Coronary artery (tissue), 2 donors: ENCODE measurements around the gene GRIK2.

ENCODE experiments used
- DNase-seq: peaks from one replicate; pipeline ENCODE4 v3.0.0-alpha.2; 2017; ENCODE audit warnings: low spot score
- H3K27ac ChIP-seq, 2 donors: fragments of 200-600 bp; sonication (generic); one replicate each; pipeline ENCODE4 v1.5.1; 2016 to 2019
- H3K4me3 ChIP-seq: fragments of 200-600 bp; sonication (generic); 2 replicates; pipeline ENCODE4 v1.5.1; 2016; ENCODE audit warnings: mild to moderate bottlenecking, moderate library complexity
- CTCF ChIP-seq: fragments of 200-600 bp; sonication (generic); IDR thresholded peaks from one replicate; pipeline ENCODE4 v1.5.1; 2019; ENCODE audit warnings: antibody characterized with exemption

Gene GRIK2

DNA sequence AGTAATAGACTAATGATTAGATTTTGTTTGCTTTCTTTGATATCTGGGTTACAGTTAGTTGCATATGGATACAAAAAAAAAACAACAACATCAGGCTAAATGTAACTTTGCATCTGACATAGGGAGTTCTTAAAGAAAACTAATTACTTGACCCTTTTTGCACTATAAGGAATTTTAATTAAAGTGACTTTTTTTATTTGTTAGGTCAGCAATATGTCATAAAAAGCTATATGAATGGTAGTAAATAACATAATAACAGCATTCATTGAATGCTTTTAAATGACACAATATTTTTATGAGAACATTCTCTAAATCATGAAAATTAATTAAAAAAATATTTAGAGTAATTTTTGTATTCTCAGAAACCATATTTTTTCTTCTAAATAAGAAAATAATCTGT lies 183.6 kb downstream of the GRIK2 start:
- no peak overlapping the region for H3K4me3 ChIP-seq
- no peak overlapping the region for H3K27ac ChIP-seq
- no peak for DNase-seq
- TF ChIP-seq CTCF = no peak

DNA sequence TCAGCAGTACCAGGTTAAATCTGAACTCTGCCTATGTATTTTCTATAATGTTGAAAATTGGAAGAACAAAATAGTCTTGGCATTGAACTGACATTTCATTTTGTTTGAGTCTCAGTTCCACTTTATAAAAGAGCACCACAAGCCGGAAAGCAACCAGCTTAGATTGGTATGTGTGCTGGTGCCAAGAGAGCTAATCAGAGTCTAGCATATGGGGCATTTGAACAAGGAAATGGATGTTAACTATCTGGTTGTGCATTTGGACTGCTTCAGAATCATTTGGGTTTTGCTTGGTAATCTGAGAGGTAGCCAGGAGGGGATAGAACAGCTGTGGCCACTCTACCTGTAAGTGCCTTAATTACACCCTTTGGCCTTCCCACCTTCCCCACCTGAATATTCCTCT lies 184.8 kb downstream of the GRIK2 start:
- no peak for TF ChIP-seq CTCF
- no peak overlapping the region for H3K4me3 ChIP-seq
- no peak overlapping the region for H3K27ac ChIP-seq
- no peak for DNase-seq

DNA sequence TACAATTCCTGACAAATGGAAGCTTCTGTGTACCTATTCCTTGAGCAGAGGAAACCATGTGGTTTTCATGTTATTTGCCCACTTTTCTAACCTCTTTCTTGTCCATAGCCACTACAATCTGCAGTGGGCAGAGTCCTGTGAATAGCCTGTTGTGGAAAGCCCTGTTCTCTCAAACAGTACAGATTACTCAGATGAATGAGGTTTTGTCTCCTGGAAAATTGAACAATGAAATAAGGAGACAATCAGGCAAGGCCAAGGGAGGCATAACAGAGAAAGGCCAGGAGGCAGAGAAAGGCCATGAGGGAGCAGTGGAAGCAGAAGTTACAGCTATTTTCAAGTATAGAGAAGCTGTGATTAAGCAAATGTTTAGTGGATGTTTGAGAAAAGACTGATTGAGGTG lies 189.3 kb downstream of the GRIK2 start:
- no peak for TF ChIP-seq CTCF
- Histone ChIP-seq H3K4me3 (no peak overlapping the region), H3K27ac (no peak overlapping the region)
- no peak for DNase-seq

DNA sequence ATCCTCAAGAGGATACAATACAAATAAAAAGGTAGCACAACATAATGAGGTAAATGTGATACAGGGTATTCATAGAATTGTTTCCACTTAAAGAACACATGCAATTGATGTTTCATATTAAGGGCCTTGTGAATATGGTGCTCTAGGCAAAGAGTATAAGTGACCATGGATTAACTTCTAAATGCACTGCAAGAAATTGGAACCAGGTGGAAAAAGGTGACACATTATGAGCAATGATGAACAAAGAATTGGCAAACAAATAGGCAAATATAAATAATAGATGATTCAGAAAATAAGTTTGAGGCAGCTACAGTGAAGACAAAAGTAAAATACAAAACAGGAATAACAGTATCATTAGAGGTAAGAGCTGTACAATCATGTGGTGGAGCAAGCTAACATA lies 192.0 kb downstream of the GRIK2 start:
- TF ChIP-seq CTCF = no peak
- H3K4me3 ChIP-seq = no peak overlapping the region
- no peak for DNase-seq

GRCh38 chr6:101588343-101588742 lies 194.8 kb downstream of the GRIK2 start:
- no peak for TF ChIP-seq CTCF
- H3K27ac ChIP-seq = no peak overlapping the region
- H3K4me3 ChIP-seq = no peak overlapping the region
- no peak for DNase-seq

More for the DNA sequence above, 192.0 kb downstream of the GRIK2 start:
- no peak overlapping the region for H3K27ac ChIP-seq

- no peak overlapping the region for H3K4me3 ChIP-seq
- no peak for TF ChIP-seq CTCF
- DNase-seq = no peak
- no peak overlapping the region for H3K27ac ChIP-seq
Measured at GRCh38 chr6:101595276-101595675, 201.8 kb downstream of the GRIK2 start.

- no peak for TF ChIP-seq CTCF
- H3K4me3 ChIP-seq = no peak overlapping the region
- DNase-seq = no peak
- H3K27ac ChIP-seq = no peak overlapping the region
Measured at GRCh38 chr6:101597693-101598092, 204.2 kb downstream of the GRIK2 start.
